Activated CD4-positive, alpha-beta memory T cell treated with anti-CD3 and anti-CD28 coated beads, Interleukin-2, amount 10 ng/mL, durations not matched to agents 7 days and 5 days (primary cell): Measurements from ENCODE around the gene GALNT16. TPM values are rescaled to one million over a fixed set of nuclear protein-coding genes. Genes with fewer than 3 reads are reported as not detected.

Experiments used
- CTCF ChIA-PET: fragments of 350-600 bp; sonication (Branson Sonifier 250); formaldehyde crosslinking; loops from one replicate; lab custom pipeline; 2021; ENCODE audit warnings: antibody characterized with exemption, inconsistent platforms; lab: Charles Lee
- POLR2A ChIA-PET: fragments of 350-600 bp; sonication (Branson Sonifier 250); formaldehyde crosslinking; loops from one replicate; lab custom pipeline; 2021; ENCODE audit warnings: antibody characterized with exemption; lab: Charles Lee
- DNase-seq: peaks from one replicate; pipeline ENCODE4 v3.0.0-alpha.2; 2020
- H3K27ac Mint-ChIP-seq: one replicate; pipeline ENCODE4 v1.8.0; 2021; ENCODE audit warnings: mild to moderate bottlenecking, mixed read lengths
- H3K27me3 Mint-ChIP-seq: one replicate; pipeline ENCODE4 v1.8.0; 2021; ENCODE audit warnings: mixed read lengths
- H3K36me3 Mint-ChIP-seq: one replicate; pipeline ENCODE4 v1.8.0; 2021; ENCODE audit warnings: low read depth, mixed read lengths
- H3K4me1 Mint-ChIP-seq: one replicate; pipeline ENCODE4 v1.8.0; 2021; ENCODE audit warnings: mixed read lengths
- H3K4me3 Mint-ChIP-seq: one replicate; pipeline ENCODE4 v1.8.0; 2021; ENCODE audit warnings: mild to moderate bottlenecking, mixed read lengths
- H3K9me3 Mint-ChIP-seq: one replicate; pipeline ENCODE4 v1.8.0; 2021; ENCODE audit warnings: mixed read lengths
- total RNA-seq, 2 experiments: library from RNA; stranded (reverse); gene quantifications; one replicate each; pipeline ENCODE4 v1.2.3, GENCODE V29; 2021

The GALNT16 gene
- total RNA-seq, 2 experiments from 2014 or later = not detected

DNA sequence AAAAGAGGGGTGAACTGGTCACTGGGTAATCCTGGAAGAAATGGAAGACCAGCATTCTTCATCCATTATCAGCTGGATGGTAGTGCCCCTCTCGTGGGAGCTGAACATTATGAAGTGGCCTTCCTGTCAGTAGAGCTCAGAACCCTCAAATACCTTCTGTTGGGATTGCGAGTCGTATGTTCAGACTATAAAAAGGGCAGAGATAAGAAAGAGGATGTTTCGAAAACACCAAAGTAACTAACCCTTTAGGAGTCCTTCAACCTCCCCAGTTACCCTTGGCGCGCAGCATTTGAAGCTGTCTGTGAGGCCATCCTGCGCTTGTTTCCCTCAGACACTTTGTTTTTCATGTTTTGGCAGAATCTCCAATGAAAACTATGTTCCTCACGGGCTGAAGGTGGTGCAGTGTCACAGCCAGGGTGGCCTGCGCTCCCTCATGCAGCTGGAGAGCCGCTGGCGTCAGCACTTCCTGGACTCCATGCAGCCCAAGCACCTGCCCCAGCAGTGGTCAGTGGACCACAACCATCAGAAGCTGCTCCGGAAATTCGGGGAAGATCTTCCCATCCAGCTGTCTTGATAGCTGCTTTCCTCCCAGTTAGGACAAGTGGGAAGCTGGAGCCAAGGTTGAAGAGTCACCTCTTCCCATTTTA lies 19.3 kb upstream of the GALNT16 start:
- Mint-ChIP-seq H3K9me3 (no peaks in the 10 kb centered on the region), H3K27ac (no peak overlapping the region), H3K36me3 (no peaks in the 10 kb centered on the region), H3K27me3 (no peaks in the 10 kb centered on the region), H3K4me1 (peaks cover 6% of the 10 kb centered on the region), H3K4me3 (no peak overlapping the region)
- CTCF ChIA-PET = interaction anchor here (1.4 to 3.0 kb wide), 2 partner anchors 13 to 222 kb away, joined by 4 to 12 read pairs; no protein-coding TSS in a partner anchor
- DNase-seq = no peak
- POLR2A ChIA-PET = no interaction called here

DNA sequence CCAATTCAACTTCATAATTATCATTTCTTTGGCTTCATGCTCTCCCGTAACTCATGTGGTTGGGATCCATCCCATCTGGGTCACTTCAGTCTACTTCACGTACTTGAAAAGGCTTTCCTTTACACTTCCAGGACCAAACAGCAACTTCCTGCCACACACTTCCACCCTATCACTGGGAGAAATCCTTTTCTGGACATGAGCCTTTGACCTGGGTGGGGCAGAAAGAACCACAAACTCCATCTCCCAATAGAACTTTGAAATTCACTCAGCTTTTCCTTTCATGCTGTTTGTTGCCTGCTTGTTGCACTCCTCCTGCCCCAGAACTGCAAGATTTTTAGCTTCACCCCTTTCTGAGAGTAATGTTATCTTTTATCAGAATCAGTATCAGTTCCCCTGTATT lies 18.4 kb upstream of the GALNT16 start:
- no peaks in the 10 kb centered on the region for H3K27me3 Mint-ChIP-seq
- no peaks in the 10 kb centered on the region for H3K9me3 Mint-ChIP-seq
- H3K4me3 Mint-ChIP-seq = no peak overlapping the region
- H3K4me1 Mint-ChIP-seq = peaks cover 2% of the 10 kb centered on the region
- DNase-seq = no peak
- ChIA-PET POLR2A (no interaction called here), CTCF (interaction anchor here (0.7 to 3.0 kb wide), 11 partner anchors 9 to 227 kb away, joined by 3 to 39 read pairs (median 4); no protein-coding TSS in a partner anchor)
- H3K36me3 Mint-ChIP-seq = no peaks in the 10 kb centered on the region
- H3K27ac Mint-ChIP-seq = no peak overlapping the region

DNA sequence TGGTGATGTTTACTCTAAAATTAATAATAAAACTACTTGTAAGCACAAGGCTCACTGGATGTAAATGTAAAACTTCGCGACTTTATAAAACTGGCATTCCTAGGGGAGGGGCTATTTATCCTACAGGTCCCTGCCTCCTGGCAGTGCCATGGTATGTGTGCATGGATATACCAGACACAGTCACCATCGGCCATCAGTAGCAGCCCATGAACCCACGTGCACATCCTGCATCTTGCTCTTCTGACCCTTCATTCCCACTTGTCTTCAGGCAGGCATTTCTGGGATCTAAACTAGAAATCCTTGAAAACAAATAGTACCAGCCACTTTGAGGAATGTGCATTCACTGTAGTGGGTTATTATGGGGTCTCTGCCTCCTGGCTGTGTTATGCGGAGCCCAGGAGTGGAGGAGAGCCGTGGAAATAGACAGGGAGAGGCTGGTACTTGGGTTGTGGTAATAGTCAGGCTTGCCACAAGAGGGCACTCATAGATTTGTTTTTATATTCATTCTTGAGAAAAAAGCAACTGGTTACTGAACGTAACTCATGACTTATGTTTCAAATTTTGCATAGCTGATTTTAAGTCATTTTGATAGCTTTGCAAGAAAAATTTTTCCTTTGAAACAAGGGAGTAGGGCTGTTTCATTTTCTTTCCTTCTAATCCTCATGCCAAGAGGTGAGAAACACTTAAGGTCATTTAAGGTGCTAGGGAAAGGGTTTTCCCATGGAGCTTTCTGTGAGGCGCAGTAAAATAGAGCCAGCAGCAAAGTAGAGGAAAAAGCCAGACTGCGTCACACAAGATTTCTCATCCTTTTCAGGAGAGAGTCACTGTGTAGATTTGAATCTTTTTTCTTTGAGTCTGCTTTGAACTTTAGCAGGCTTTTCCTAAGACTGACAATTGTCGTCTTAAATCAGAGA lies 17.4 kb upstream of the GALNT16 start:
- no peaks in the 10 kb centered on the region for H3K36me3 Mint-ChIP-seq
- ChIA-PET CTCF (interaction anchor here (0.6 to 3.0 kb wide), 24 partner anchors 10 to 337 kb away, joined by 3 to 39 read pairs (median 4); partner anchors contain the start of gene CCDC177), POLR2A (no interaction called here)
- H3K4me3 Mint-ChIP-seq = no peak overlapping the region
- peaks cover 2% of the 10 kb centered on the region for H3K4me1 Mint-ChIP-seq
- no peaks in the 10 kb centered on the region for H3K27me3 Mint-ChIP-seq
- peak; percentile 52 for DNase-seq
- no peaks in the 10 kb centered on the region for H3K9me3 Mint-ChIP-seq
- no peak overlapping the region for H3K27ac Mint-ChIP-seq

DNA sequence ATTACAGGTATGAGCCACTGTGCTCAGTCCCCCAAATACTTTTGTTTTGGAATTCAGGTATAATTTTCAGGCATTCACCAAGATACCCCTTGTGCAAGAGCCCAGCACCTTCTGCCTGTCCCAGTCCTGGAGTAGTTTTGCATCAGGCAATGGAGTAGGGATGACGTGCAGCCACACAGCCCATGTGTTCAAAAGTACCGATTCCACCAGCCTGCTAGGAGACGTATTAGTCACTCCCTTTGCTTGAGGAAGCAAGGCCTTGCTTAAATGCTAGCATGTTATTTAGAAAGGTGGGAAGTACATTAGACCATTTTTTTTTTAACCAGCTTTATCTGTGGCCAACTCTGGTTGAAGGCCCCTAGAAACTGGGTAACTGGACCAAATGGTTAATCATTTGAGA lies 15.0 kb upstream of the GALNT16 start:
- POLR2A ChIA-PET = no interaction called here

DNA sequence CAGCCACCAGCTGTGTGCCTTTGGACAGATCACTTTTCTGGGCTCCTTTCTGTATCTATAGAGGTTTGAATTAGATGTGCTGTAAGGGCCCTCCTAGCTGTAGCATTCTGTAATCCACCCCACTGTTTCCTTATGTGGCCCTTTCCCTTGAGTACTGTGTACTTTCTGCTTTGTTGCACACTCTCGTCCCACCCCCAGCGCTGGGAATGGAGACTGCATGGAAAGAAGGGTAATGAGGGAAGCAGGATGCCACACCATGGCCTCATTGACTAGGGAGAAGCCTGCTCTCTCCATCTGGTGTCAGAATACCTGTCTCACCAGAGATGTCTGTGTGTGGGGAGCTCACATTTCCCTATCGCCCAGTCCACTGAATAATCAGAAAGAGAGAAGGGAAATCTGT lies 13.6 kb upstream of the GALNT16 start:
- ChIA-PET CTCF (no interaction called here), POLR2A (no interaction called here)
- H3K27ac Mint-ChIP-seq = no peak overlapping the region
- DNase-seq = no peak
- H3K27me3 Mint-ChIP-seq = peaks cover 4% of the 10 kb centered on the region
- no peaks in the 10 kb centered on the region for H3K9me3 Mint-ChIP-seq
- H3K36me3 Mint-ChIP-seq = no peaks in the 10 kb centered on the region
- peaks cover 2% of the 10 kb centered on the region for H3K4me1 Mint-ChIP-seq
- H3K4me3 Mint-ChIP-seq = no peak overlapping the region

More for the DNA sequence above, 15.0 kb upstream of the GALNT16 start:
- peaks cover 2% of the 10 kb centered on the region for H3K4me1 Mint-ChIP-seq
- CTCF ChIA-PET = no interaction called here
- no peaks in the 10 kb centered on the region for H3K36me3 Mint-ChIP-seq
- H3K4me3 Mint-ChIP-seq = no peak overlapping the region
- no peak overlapping the region for H3K27ac Mint-ChIP-seq
- DNase-seq = no peak
- H3K27me3 Mint-ChIP-seq = no peaks in the 10 kb centered on the region
- no peaks in the 10 kb centered on the region for H3K9me3 Mint-ChIP-seq

DNA sequence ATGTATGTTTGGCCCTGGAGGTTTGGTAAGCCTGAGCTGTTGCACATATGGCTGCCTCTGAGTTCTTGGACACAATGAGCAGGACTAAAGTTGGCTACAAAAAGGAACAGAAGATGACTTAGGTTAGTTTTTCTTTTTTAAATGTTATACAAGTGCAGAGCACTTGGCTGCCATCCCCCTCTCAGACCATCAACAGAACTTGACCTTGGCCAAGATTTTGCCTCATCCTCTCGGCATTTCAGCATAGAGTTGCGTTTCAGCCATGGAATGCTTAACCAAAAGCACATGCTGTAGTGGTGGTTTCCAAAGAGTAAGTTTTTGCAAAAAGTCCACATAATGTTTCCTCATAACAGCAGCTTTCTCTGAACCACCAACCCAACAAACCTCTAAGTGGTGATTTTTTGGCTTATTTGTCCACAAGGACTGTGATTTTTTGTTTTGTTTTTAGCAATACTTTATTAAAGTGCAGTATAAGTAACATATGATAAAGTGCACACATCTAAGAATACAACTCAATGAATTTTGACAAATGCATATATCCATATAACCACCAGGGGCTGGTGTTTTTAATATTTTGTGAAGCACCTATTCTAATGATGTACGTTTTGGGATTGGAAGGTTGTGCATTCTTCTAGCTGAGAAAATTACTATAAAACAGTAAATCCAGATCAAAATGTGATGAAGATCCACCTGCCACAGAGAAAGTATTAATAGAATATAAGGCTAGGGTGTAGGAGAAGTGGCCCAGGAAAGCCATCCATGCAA lies 12.1 kb upstream of the GALNT16 start:
- CTCF ChIA-PET = interaction anchor here (0.6 to 0.7 kb wide), 2 partner anchors 224 to 1304 kb away, joined by 3 read pairs; no protein-coding TSS in a partner anchor
- POLR2A ChIA-PET = no interaction called here
- no peaks in the 10 kb centered on the region for H3K4me1 Mint-ChIP-seq

DNA sequence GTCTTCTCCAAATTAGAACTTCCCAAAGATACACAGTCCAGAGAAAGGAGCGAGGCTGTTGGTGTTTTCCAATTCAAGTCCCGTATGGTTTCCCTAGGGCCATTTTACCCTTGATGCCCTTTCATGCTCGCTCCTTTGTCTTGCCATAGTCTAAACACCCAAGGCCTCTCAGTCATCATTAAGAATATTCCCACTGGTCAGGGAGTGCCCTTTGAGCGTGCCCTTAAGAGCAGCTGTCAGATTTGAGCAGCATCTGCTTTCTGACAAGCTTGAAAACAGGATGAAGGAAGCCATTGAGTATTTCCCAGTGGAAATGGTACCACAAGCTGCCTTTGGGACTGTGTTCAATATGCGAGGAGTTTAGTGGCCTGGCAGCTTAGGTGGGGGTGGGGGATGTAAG lies 10.4 kb upstream of the GALNT16 start:
- no peaks in the 10 kb centered on the region for H3K9me3 Mint-ChIP-seq
- peaks cover 10% of the 10 kb centered on the region for H3K27me3 Mint-ChIP-seq
- H3K27ac Mint-ChIP-seq = no peak overlapping the region
- no peak overlapping the region for H3K4me3 Mint-ChIP-seq
- no peaks in the 10 kb centered on the region for H3K36me3 Mint-ChIP-seq
- no peaks in the 10 kb centered on the region for H3K4me1 Mint-ChIP-seq
- CTCF ChIA-PET = no interaction called here
- no peak for DNase-seq
- POLR2A ChIA-PET = no interaction called here

More for the DNA sequence above, 12.1 kb upstream of the GALNT16 start:
- DNase-seq = no peak
- Mint-ChIP-seq H3K27me3 (peaks cover 4% of the 10 kb centered on the region), H3K27ac (no peak overlapping the region), H3K36me3 (no peaks in the 10 kb centered on the region), H3K9me3 (no peaks in the 10 kb centered on the region), H3K4me3 (no peak overlapping the region)

DNA sequence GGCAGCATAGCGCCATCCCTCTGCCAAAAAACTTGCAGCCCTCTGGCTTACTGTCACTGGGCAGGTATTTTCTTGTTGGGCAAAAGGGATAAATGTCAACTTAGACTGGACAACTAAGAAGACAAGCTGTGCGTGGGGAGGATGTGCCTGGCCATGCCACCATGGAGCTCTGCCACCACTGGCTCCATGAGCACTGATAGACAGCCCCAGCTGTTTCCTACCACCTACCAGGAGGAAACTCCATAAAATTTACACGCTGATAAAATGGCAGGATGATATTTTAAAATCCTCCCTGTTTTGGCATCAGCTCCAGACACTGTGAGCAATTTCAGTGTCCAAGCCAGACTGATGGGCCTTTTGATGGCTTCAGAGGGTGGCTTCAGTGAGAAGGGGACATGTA lies 7.1 kb upstream of the GALNT16 start:
- H3K36me3 Mint-ChIP-seq = no peaks in the 10 kb centered on the region
- POLR2A ChIA-PET = no interaction called here
- CTCF ChIA-PET = interaction anchor here (2.9 kb wide), 1 partner anchor 11 kb away, joined by 12 read pairs; no protein-coding TSS in a partner anchor

DNA sequence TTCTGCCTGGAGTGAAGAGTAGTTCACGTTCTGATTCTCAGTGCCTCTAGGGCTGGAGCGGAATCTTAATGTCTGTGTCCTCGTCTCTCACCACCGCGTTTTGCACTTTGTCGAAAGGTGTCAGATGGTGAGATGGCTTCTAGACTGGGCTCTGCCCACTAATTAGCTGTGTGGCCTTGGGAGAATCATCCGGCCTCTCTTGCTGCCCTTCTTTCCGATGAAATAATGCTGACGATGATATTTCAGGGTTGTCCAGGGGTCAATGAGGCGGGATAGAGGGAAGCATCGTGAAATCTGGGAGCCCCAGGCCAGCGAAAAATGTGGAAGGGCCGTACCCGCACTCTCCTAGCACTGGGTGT lies 811 bp upstream of the GALNT16 start:
- Mint-ChIP-seq H3K27ac (no peak overlapping the region), H3K36me3 (no peaks in the 10 kb centered on the region), H3K4me3 (no peak overlapping the region), H3K9me3 (no peaks in the 10 kb centered on the region), H3K4me1 (peaks cover 7% of the 10 kb centered on the region), H3K27me3 (peaks cover 76% of the 10 kb centered on the region)
- ChIA-PET CTCF (no interaction called here), POLR2A (no interaction called here)
- no peak for DNase-seq

More for the DNA sequence above, 7.1 kb upstream of the GALNT16 start:
- Mint-ChIP-seq H3K27me3 (peaks cover 34% of the 10 kb centered on the region), H3K27ac (no peak overlapping the region), H3K9me3 (no peaks in the 10 kb centered on the region), H3K4me3 (no peak overlapping the region), H3K4me1 (no peaks in the 10 kb centered on the region)
- no peak for DNase-seq

DNA sequence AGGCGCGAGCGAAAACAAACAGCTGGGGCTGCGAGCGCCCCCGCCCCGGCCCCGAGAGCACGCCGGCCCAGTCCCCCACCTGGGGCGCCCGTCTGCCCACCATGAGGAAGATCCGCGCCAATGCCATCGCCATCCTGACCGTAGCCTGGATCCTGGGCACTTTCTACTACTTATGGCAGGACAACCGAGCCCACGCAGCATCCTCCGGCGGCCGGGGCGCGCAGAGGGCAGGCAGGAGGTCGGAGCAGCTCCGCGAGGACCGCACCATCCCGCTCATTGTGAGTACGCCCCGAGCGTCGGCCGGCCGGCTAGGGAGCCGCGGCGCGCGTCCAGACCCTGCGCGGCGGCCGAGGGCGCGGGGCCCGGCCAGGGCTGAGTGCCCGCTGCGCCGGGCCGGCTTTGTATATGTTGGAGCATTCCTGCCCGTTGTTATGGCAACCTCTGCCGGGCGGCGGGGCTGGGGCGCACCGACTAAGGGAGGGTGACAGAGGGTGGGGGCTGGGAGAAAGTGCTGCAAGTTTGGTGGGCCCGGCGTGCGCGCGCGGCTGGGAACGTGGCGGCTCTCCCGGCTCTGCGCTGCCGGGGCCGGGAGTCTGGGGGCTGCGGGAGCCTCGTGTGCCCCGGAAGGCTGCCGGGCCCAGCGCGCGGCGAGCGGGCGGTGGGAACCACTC lies 367 bp downstream of the GALNT16 start:
- DNase-seq = no peak

DNA sequence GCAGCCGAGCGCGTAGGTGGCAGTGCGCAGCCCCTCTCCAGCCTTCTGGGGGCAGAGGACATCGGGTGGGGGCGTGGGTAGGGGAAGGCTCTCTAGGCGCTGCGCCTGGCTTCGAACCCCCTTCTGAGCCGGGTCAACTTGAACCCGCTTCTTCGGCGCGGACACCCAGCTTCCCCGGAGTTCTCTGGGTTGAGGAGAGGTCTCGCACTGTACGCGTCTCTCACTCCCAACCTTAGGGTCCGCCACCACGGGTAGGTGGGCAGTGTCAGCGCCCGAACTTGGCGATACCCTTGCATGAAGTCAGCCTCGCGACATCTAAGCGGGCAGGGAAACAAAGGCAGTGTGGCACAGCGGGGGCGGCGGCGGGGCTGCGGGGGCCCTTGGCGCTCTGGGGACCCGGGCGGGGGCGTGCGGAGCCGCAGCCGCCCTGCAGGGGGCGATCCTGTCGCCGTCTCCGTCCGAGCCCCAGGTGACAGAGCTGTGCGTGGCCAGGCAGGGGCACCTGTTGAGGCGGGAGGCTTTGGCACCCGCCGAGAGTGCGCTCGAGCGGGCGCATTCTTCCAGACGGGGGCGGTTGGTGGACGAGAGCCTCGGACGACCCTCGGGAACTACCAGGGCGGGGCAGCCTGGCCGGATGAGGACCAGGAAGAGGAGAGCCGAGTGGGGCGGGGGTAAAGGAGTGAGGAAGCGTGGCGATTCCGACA lies 1.1 kb downstream of the GALNT16 start:
- Mint-ChIP-seq H3K4me3 (peak overlapping the region; percentile 48), H3K27ac (no peak overlapping the region), H3K27me3 (peaks cover 69% of the 10 kb centered on the region), H3K9me3 (no peaks in the 10 kb centered on the region), H3K4me1 (peaks cover 7% of the 10 kb centered on the region), H3K36me3 (no peaks in the 10 kb centered on the region)
- peak; percentile 41 for DNase-seq
- CTCF ChIA-PET = interaction anchor here (1.0 kb wide), 1 partner anchor 198 kb away, joined by 5 read pairs; no protein-coding TSS in a partner anchor
- POLR2A ChIA-PET = no interaction called here

More for the DNA sequence above, 367 bp downstream of the GALNT16 start:
- Mint-ChIP-seq H3K27ac (no peak overlapping the region), H3K36me3 (no peaks in the 10 kb centered on the region), H3K9me3 (no peaks in the 10 kb centered on the region), H3K4me3 (peak overlapping the region; percentile 24), H3K27me3 (peaks cover 71% of the 10 kb centered on the region), H3K4me1 (peaks cover 7% of the 10 kb centered on the region)
- ChIA-PET CTCF (interaction anchor here (0.6 to 1.0 kb wide), 2 partner anchors 199 to 229 kb away, joined by 3 to 5 read pairs; no protein-coding TSS in a partner anchor), POLR2A (no interaction called here)
